Naive thymus-derived CD8-positive, alpha-beta T cell (primary cell): ENCODE data around the gene ST6GAL1. TPM values are rescaled to one million over a fixed set of nuclear protein-coding genes. Genes with fewer than 3 reads are reported as not detected.
A peak's percentile ranks its signal among the peaks of the same experiment; 100 is the strongest.
"Not testable (repeated sequence)": the region's sequence is repeated elsewhere in the genome, so short reads cannot be mapped to it uniquely, and the experiment has no call there.

Experiments
- ATAC-seq, 2 donors: fragments of 150-1000 bp; cut with Tn5 transposase in 1 of 2; sonication (Bioruptor Pico), chemical (Tn5 transposase) in 1 of 2; 1 replicate in 1 of 2; 2 replicates in 1 of 2; pipeline ENCODE4 v1.10.0; 2021; ENCODE audit warnings: mild to moderate bottlenecking in 2 of 2, moderate library complexity in 2 of 2
- POLR2A ChIA-PET: fragments of 350-600 bp; sonication (Branson Sonifier 250); formaldehyde crosslinking; loops from one replicate; lab custom pipeline; 2021; ENCODE audit warnings: antibody characterized with exemption; lab: Charles Lee
- DNase-seq, 10 donors: peaks; one replicate each; pipeline versions ENCODE4 v3.0.0 to v3.0.0-alpha.2; 2020 to 2022
- H3K27ac Mint-ChIP-seq, 10 donors: one replicate each; pipeline ENCODE4 v1.8.0; 2020 to 2022; ENCODE audit warnings: mild to moderate bottlenecking in 10 of 10, mixed read lengths in 10 of 10, moderate library complexity in 4 of 10, inconsistent platforms in 1 of 10
- H3K27me3 Mint-ChIP-seq, 5 donors: one replicate each; pipeline ENCODE4 v1.8.0; 2021 to 2022; ENCODE audit warnings: mixed read lengths in 5 of 5
- H3K36me3 Mint-ChIP-seq, 3 donors: one replicate each; pipeline ENCODE4 v1.8.0; 2020 to 2022; ENCODE audit warnings: mixed read lengths in 3 of 3, mild to moderate bottlenecking in 2 of 3, inconsistent platforms in 1 of 3
- H3K4me1 Mint-ChIP-seq, 4 donors: one replicate each; pipeline ENCODE4 v1.8.0; 2021 to 2022; ENCODE audit warnings: mixed read lengths in 4 of 4
- H3K4me3 Mint-ChIP-seq, 10 donors: one replicate each; pipeline ENCODE4 v1.8.0; 2020 to 2022; ENCODE audit warnings: mild to moderate bottlenecking in 10 of 10, mixed read lengths in 10 of 10, moderate library complexity in 6 of 10, inconsistent platforms in 1 of 10
- H3K9me3 Mint-ChIP-seq, 9 donors: one replicate each; pipeline ENCODE4 v1.8.0; 2020 to 2022; ENCODE audit warnings: mixed read lengths in 9 of 9, mild to moderate bottlenecking in 3 of 9, inconsistent platforms in 1 of 9, moderate library complexity in 1 of 9
- polyA plus RNA-seq, 3 donors: library from polyadenylated mRNA; unstranded; fragments of 300-500 nt; fragmentation: Illumina TruSeq; gene quantifications; one replicate each; pipeline ENCODE4 v1.2.3, GENCODE V29; 2021
- total RNA-seq, 8 experiments: library from RNA in 2 of 8; stranded (reverse) in 2 of 8; gene quantifications; one replicate each; pipeline ENCODE4 v1.2.3 and lab custom pipeline; 2021 to 2026

Gene ST6GAL1
- total and polyA plus RNA-seq, 5 experiments from 2014 or later = 139 to 250 (median 223) TPM

GRCh38 chr3:186964071-186964470 lies 33.7 kb downstream of the ST6GAL1 start:
- Mint-ChIP-seq H3K9me3 (no peaks in the 10 kb centered on the region), H3K36me3 (peaks cover 8 to 55% (median 17%) of the 10 kb centered on the region in 3 donors), H3K4me3 (no peak overlapping the region), H3K27ac (peak overlapping the region in 4 of 10 donors; percentile 49 to 76 (median 56)), H3K27me3 (no peaks in the 10 kb centered on the region), H3K4me1 (peaks cover 17 to 57% (median 46%) of the 10 kb centered on the region in 4 donors)
- DNase-seq (no peak), ATAC-seq (no peak)
- POLR2A ChIA-PET = no interaction called here

- ATAC-seq (no peak), DNase-seq (no peak)
- Mint-ChIP-seq H3K9me3 (no peaks in the 10 kb centered on the region), H3K4me1 (peaks cover 20 to 57% (median 48%) of the 10 kb centered on the region in 4 donors), H3K27ac (peak overlapping the region in 1 of 10 donors; percentile 53), H3K36me3 (peaks cover 13 to 60% (median 21%) of the 10 kb centered on the region in 3 donors), H3K27me3 (no peaks in the 10 kb centered on the region), H3K4me3 (no peak overlapping the region)
- POLR2A ChIA-PET = no interaction called here
These were observed 34.3 kb downstream of the ST6GAL1 start for GRCh38 chr3:186964616-186965015.

GRCh38 chr3:186965141-186965879 lies 35.0 kb downstream of the ST6GAL1 start:
- Mint-ChIP-seq H3K9me3 (no peaks in the 10 kb centered on the region), H3K36me3 (peaks cover 13 to 67% (median 25%) of the 10 kb centered on the region in 3 donors), H3K4me1 (peaks cover 16 to 55% (median 44%) of the 10 kb centered on the region in 4 donors), H3K27ac (peak overlapping the region in 7 of 10 donors; percentile 5 to 63 (median 43)), H3K27me3 (no peaks in the 10 kb centered on the region), H3K4me3 (no peak overlapping the region)
- POLR2A ChIA-PET = no interaction called here
- ATAC-seq (no peak), DNase-seq (no peak)

GRCh38 chr3:186966406-186966805 lies 36.1 kb downstream of the ST6GAL1 start:
- DNase-seq (no peak), ATAC-seq (no peak)
- H3K4me3 Mint-ChIP-seq = no peak overlapping the region
- H3K9me3 Mint-ChIP-seq = no peaks in the 10 kb centered on the region
- POLR2A ChIA-PET = interaction anchor here (0.6 to 1.4 kb wide), 2 partner anchors 61 to 1390 kb away, joined by 3 to 4 read pairs; no protein-coding TSS in a partner anchor
- H3K27ac Mint-ChIP-seq = peak overlapping the region in 9 of 10 donors; percentile 20 to 83 (median 68)
- no peaks in the 10 kb centered on the region for H3K27me3 Mint-ChIP-seq
- peaks cover 16 to 51% (median 40%) of the 10 kb centered on the region in 4 donors for H3K4me1 Mint-ChIP-seq
- H3K36me3 Mint-ChIP-seq = peaks cover 13 to 78% (median 32%) of the 10 kb centered on the region in 3 donors

GRCh38 chr3:186967236-186967635 lies 36.9 kb downstream of the ST6GAL1 start:
- not testable (repeated sequence) for DNase-seq, H3K9me3 Mint-ChIP-seq, H3K27me3 Mint-ChIP-seq, ATAC-seq, H3K4me3 Mint-ChIP-seq
- peaks cover 9 to 83% (median 39%) of the 10 kb centered on the region in 3 donors for H3K36me3 Mint-ChIP-seq
- POLR2A ChIA-PET = interaction anchor here (1.4 kb wide), 1 partner anchor 60 kb away, joined by 3 read pairs; no protein-coding TSS in a partner anchor
- H3K4me1 Mint-ChIP-seq = peaks cover 15 to 43% (median 34%) of the 10 kb centered on the region in 4 donors
- peak overlapping the region in 9 of 10 donors; percentile 68 to 95 (median 80) for H3K27ac Mint-ChIP-seq

GRCh38 chr3:186967686-186968085 lies 37.4 kb downstream of the ST6GAL1 start:
- peak overlapping the region; percentile 31 to 95 (median 78) for H3K27ac Mint-ChIP-seq
- no peak for ATAC-seq
- H3K4me1 Mint-ChIP-seq = peaks cover 19 to 41% (median 31%) of the 10 kb centered on the region in 4 donors
- POLR2A ChIA-PET = interaction anchor here (0.5 kb wide), 1 partner anchor 49 kb away, joined by 3 read pairs; no protein-coding TSS in a partner anchor
- no peak for DNase-seq
- H3K9me3 Mint-ChIP-seq = no peaks in the 10 kb centered on the region
- no peak overlapping the region for H3K4me3 Mint-ChIP-seq
- peaks cover 9 to 88% (median 43%) of the 10 kb centered on the region in 3 donors for H3K36me3 Mint-ChIP-seq
- H3K27me3 Mint-ChIP-seq = no peaks in the 10 kb centered on the region

GRCh38 chr3:186969607-186970006 lies 39.3 kb downstream of the ST6GAL1 start:
- ATAC-seq = no peak
- no peak for DNase-seq
- Mint-ChIP-seq H3K27me3 (no peaks in the 10 kb centered on the region), H3K4me3 (peak overlapping the region in 3 of 10 donors; percentile 7 to 17 (median 8)), H3K36me3 (peaks cover 9 to 91% (median 53%) of the 10 kb centered on the region in 3 donors), H3K27ac (peak overlapping the region in 9 of 10 donors; percentile 7 to 82 (median 56)), H3K9me3 (no peaks in the 10 kb centered on the region), H3K4me1 (peaks cover 23 to 50% (median 35%) of the 10 kb centered on the region in 4 donors)
- POLR2A ChIA-PET = interaction anchor here (1.1 kb wide), 1 partner anchor 14 kb away, joined by 3 read pairs; no protein-coding TSS in a partner anchor

- DNase-seq, ATAC-seq, H3K9me3 Mint-ChIP-seq, H3K27me3 Mint-ChIP-seq: not testable (repeated sequence)
- peak overlapping the region in 1 of 10 donors; percentile 24 for H3K4me3 Mint-ChIP-seq
- POLR2A ChIA-PET = interaction anchor here (0.6 kb wide), 1 partner anchor 53 kb away, joined by 5 read pairs; no protein-coding TSS in a partner anchor
- H3K36me3 Mint-ChIP-seq = peaks cover 9 to 94% (median 56%) of the 10 kb centered on the region in 3 donors
- peak overlapping the region in 4 of 10 donors; percentile 20 to 67 (median 40) for H3K27ac Mint-ChIP-seq
- H3K4me1 Mint-ChIP-seq = peaks cover 28 to 50% (median 42%) of the 10 kb centered on the region in 4 donors
These were observed 40.8 kb downstream of the ST6GAL1 start for GRCh38 chr3:186971106-186971505.

- POLR2A ChIA-PET = no interaction called here
- Mint-ChIP-seq H3K4me1 (peaks cover 28 to 50% (median 42%) of the 10 kb centered on the region in 4 donors), H3K27ac (peak overlapping the region in 3 of 10 donors; percentile 20 to 67 (median 56)), H3K9me3 (no peaks in the 10 kb centered on the region), H3K4me3 (no peak overlapping the region), H3K36me3 (peaks cover 9 to 93% (median 56%) of the 10 kb centered on the region in 3 donors), H3K27me3 (no peaks in the 10 kb centered on the region)
- ATAC-seq (no peak), DNase-seq (no peak)
These were observed 41.3 kb downstream of the ST6GAL1 start for GRCh38 chr3:186971578-186971977.

GRCh38 chr3:186973702-186974101 lies 43.4 kb downstream of the ST6GAL1 start:
- Mint-ChIP-seq H3K27ac (peak overlapping the region in 2 of 10 donors; percentile 25 to 72), H3K4me3 (no peak overlapping the region), H3K36me3 (peaks cover 5 to 85% (median 39%) of the 10 kb centered on the region in 3 donors), H3K4me1 (peaks cover 22 to 40% (median 33%) of the 10 kb centered on the region in 4 donors), H3K9me3 (no peaks in the 10 kb centered on the region), H3K27me3 (no peaks in the 10 kb centered on the region)
- DNase-seq (no peak), ATAC-seq (no peak)
- POLR2A ChIA-PET = interaction anchor here (0.8 kb wide), 1 partner anchor 12 kb away, joined by 3 read pairs; no protein-coding TSS in a partner anchor

- no peaks in the 10 kb centered on the region for H3K27me3 Mint-ChIP-seq
- H3K36me3 Mint-ChIP-seq = peaks cover 0 to 83% (median 38%) of the 10 kb centered on the region in 3 donors
- H3K9me3 Mint-ChIP-seq = no peaks in the 10 kb centered on the region
- ATAC-seq = no peak
- H3K4me1 Mint-ChIP-seq = peaks cover 21 to 36% (median 25%) of the 10 kb centered on the region in 4 donors
- H3K4me3 Mint-ChIP-seq = no peak overlapping the region
- peak overlapping the region in 4 of 10 donors; percentile 24 to 53 (median 50) for H3K27ac Mint-ChIP-seq
- POLR2A ChIA-PET = interaction anchor here (0.8 kb wide), 1 partner anchor 11 kb away, joined by 3 read pairs; no protein-coding TSS in a partner anchor
- DNase-seq = no peak
These were observed 44.5 kb downstream of the ST6GAL1 start for GRCh38 chr3:186974824-186975313.

GRCh38 chr3:186975726-186976125 lies 45.4 kb downstream of the ST6GAL1 start:
- Mint-ChIP-seq H3K27ac (peak overlapping the region in 3 of 10 donors; percentile 37 to 79 (median 56)), H3K27me3 (no peaks in the 10 kb centered on the region)
- POLR2A ChIA-PET = no interaction called here

More at GRCh38 chr3:186975726-186976125, 45.4 kb downstream of the ST6GAL1 start:
- ATAC-seq (no peak), DNase-seq (no peak)
- H3K9me3 Mint-ChIP-seq = no peaks in the 10 kb centered on the region
- peaks cover 0 to 82% (median 33%) of the 10 kb centered on the region in 3 donors for H3K36me3 Mint-ChIP-seq
- peaks cover 16 to 38% (median 26%) of the 10 kb centered on the region in 4 donors for H3K4me1 Mint-ChIP-seq
- no peak overlapping the region for H3K4me3 Mint-ChIP-seq
